ENCODE measurements around the gene KIDINS220. TPM values are rescaled to one million over a fixed set of nuclear protein-coding genes. Genes with fewer than 3 reads are reported as not detected.

Gene KIDINS220
- total and polyA plus RNA-seq, 2 of the 13 experiments (the other 11 are each of a cell fraction or from before 2014, with no cell fraction given), result 25.2 to 32.3 TPM

GRCh38 chr2:8679827-8680731, 157.3 kb downstream of the KIDINS220 start (continued):
- TF ChIP-seq TBL1XR1 (IDR thresholded peaks at IDR 0.05; ENCODE audit: borderline replicate concordance, low read length, partially characterized antibody) (peak; percentile 87), ELF4 (CRISPR knock-in tag; IDR thresholded peaks at IDR 0.05; ENCODE audit: borderline replicate concordance) (no peak; the same call in 1 of the 2 replicates), SOX5 (CRISPR knock-in tag; IDR thresholded peaks at IDR 0.05; ENCODE audit: borderline replicate concordance) (peak; percentile 83; the same call in 1 of the 2 replicates), SPEN (CRISPR knock-in tag; IDR thresholded peaks at IDR 0.05; ENCODE audit: low read depth) (peak; percentile 66), DZIP1 (CRISPR knock-in tag; IDR thresholded peaks at IDR 0.05) (no peak), ZFP91 (CRISPR knock-in tag; IDR thresholded peaks at IDR 0.05; ENCODE audit: borderline replicate concordance) (0 out of 2 replicates have a peak, but pooled peaks have one; percentile 68), MTA1 (CRISPR knock-in tag; IDR thresholded peaks at IDR 0.05; ENCODE audit: borderline replicate concordance) (peak; percentile 64; the same call in 1 of the 2 replicates), WIZ (CRISPR knock-in tag; IDR thresholded peaks at IDR 0.05) (no peak), ZBTB42 (CRISPR knock-in tag; IDR thresholded peaks at IDR 0.05) (no peak), HNF1B (CRISPR knock-in tag; IDR thresholded peaks at IDR 0.05) (peak; percentile 100)

All from HepG2 (cell line).